ENCODE data around the gene CA14. TPM values are rescaled to one million over a fixed set of nuclear protein-coding genes. Genes with fewer than 3 reads are reported as not detected.

CA14 gene
- total and polyA plus RNA-seq, 9 of the 15 experiments (the other 6 are each of a cell fraction or from before 2014, with no cell fraction given) = 0.13 to 0.57 (median 0.26) TPM; not detected in 1

GRCh38 chr1:150268705-150269403 is 11.3 kb downstream of the CA14 start, which contains the start of gene APH1A (continued):
- TF ChIP-seq, protein P1, sequence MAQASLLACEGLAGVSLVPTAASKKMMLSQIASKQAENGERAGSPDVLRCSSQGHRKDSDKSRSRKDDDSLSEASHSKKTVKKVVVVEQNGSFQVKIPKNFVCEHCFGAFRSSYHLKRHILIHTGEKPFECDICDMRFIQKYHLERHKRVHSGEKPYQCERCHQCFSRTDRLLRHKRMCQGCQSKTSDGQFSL (CRISPR knock-in tag; IDR thresholded peaks at IDR 0.05) = peak; percentile 83
- TF ChIP-seq, protein P1 (tag; IDR thresholded peaks at IDR 0.05) = peak in 1 of 2 experiments; percentile 86; a peak in 2 of 4 replicates
- TF ChIP-seq BDP1 (IDR thresholded peaks at IDR 0.05; ENCODE audit: insufficient read depth, insufficient read length) (no peak), ZFP30 (CRISPR knock-in tag; IDR thresholded peaks at IDR 0.05; ENCODE audit: borderline replicate concordance) (no peak), PTRF (tag; IDR thresholded peaks at IDR 0.05) (no peak), ETS1 (conservative IDR thresholded peaks at IDR 0.05; ENCODE audit: control insufficient read depth, low read depth, low read length) (peak; percentile 92), DIDO1 (tag; IDR thresholded peaks at IDR 0.05; ENCODE audit: low read depth) (peak; percentile 54; the same call in 1 of the 2 replicates), ZBTB11 (CRISPR knock-in tag; IDR thresholded peaks at IDR 0.05) (peak; percentile 59 to 93 (median 62)), REST (IDR thresholded peaks at IDR 0.05; ENCODE audit: borderline replicate concordance) (peak; percentile 71), REST (CRISPR knock-in tag; IDR thresholded peaks at IDR 0.05; ENCODE audit: low read depth) (no peak), PHF21A (IDR thresholded peaks at IDR 0.05; ENCODE audit: borderline replicate concordance, low read depth) (peak; percentile 25; the same call in 1 of the 2 replicates), BACH1 (tag; IDR thresholded peaks at IDR 0.05) (no peak), SPI1 (IDR thresholded peaks at IDR 0.05; ENCODE audit: borderline replicate concordance, low read depth, low read length) (peak; percentile 61; the same call in 1 of the 2 replicates)

All from K562 (cell line).